Uterus (tissue), 4 donors: Measurements from ENCODE around the gene ADGRF1. TPM values are rescaled to one million over a fixed set of nuclear protein-coding genes. Genes with fewer than 3 reads are reported as not detected.
"Not testable (repeated sequence)": the region's sequence is repeated elsewhere in the genome, so short reads cannot be mapped to it uniquely, and the experiment has no call there.

Experiments
- DNase-seq, 2 donors: peaks; one replicate each; pipeline ENCODE4 v3.0.0-alpha.2; 2019 to 2020
- H3K27ac ChIP-seq, 2 donors: fragments of 200-600 bp; sonication (generic); 1 replicate in 1 of 2; 2 replicates in 1 of 2; pipeline ENCODE4 v1.5.1; 2016 to 2018
- H3K27me3 ChIP-seq, 2 donors: fragments of 200-600 bp; sonication (generic); one replicate each; pipeline ENCODE4 v1.5.1; 2018 to 2019; ENCODE audit warnings: control low read depth in 1 of 2
- H3K36me3 ChIP-seq, 2 donors: fragments of 200-600 bp; sonication (generic); one replicate each; pipeline ENCODE4 v1.5.1; 2019; ENCODE audit warnings: control low read depth in 1 of 2
- H3K4me1 ChIP-seq, 2 donors: fragments of 200-600 bp; sonication (generic); one replicate each; pipeline ENCODE4 v1.5.1; 2018 to 2019; ENCODE audit warnings: control low read depth in 1 of 2
- H3K4me3 ChIP-seq, 2 donors: fragments of 200-600 bp; sonication (generic); 1 replicate in 1 of 2; 2 replicates in 1 of 2; pipeline ENCODE4 v1.5.1; 2018 to 2019; ENCODE audit warnings: mild to moderate bottlenecking in 1 of 2
- H3K9me3 ChIP-seq, 2 donors: fragments of 200-600 bp; sonication (generic); one replicate each; pipeline ENCODE4 v1.5.1; 2019; ENCODE audit warnings: control low read depth in 1 of 2
- POLR2A ChIP-seq, 2 donors: fragments of 450-650 bp; IDR thresholded peaks; one replicate each; pipeline ENCODE4 v1.6.1; 2016; ENCODE audit warnings: antibody characterized with exemption in 2 of 2, mild to moderate bottlenecking in 1 of 2, moderate library complexity in 1 of 2
- intact Hi-C: fragments of 100-400 bp; cut with DNase I; formaldehyde crosslinking; loops from one replicate; pipeline ENCODE4 v1.15.1; 2023; ENCODE audit warnings: low total_unique reads
- total RNA-seq, 4 donors: library from RNA; depleted of rRNA in 3 of 4; stranded (reverse); fragments of >200 nt in 3 of 4; gene quantifications; one replicate each; pipeline versions ENCODE4 v1.1.0 to v1.2.4, GENCODE V29; 2014 to 2023
- TF ChIP-seq, protein P1 (sequence below), 4 experiments: fragments of 200-600 bp in 2 of 4; fragments of 450-650 bp in 2 of 4; sonication (generic) in 2 of 4; IDR thresholded peaks; one replicate each; pipeline ENCODE4 v1.5.1; 2016 to 2019; ENCODE audit warnings: antibody characterized with exemption in 4 of 4, mild to moderate bottlenecking in 2 of 4, moderate library complexity in 1 of 4
- donor health status: DM: yes; HTN: yes; CAD: no.

The ADGRF1 gene
- total RNA-seq, result under 1 TPM in 1 of 4 donors, not detected in 3; 0.35 TPM

DNA sequence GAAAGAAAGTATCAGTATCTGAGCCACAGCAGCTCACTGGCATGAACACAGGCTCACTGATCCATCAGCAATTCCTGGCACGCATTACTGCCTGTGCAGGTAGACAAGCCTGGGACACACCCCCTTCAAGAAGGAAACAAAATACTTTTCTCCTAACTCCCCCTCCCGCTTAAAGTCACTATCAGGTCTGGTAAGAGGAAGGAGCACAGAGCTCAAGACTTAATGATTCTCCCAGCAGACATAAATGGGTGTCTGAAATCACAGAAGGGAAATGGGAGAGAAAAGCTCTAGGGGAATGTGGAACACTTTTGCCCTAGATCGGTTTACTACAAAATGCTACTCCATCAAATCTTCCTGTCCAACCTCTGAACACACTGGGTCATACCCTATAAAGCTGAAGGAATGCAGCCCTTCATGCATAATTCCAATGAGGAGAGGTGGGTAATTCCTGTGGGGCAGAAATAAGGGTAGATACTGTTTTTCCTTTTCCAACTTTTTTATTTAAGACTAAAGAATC lies at the start of gene ADGRF1:
Gene ADGRF1, minus strand, starts transcription at position 58 of the 517 bp plus-strand sequence. CDS start 13,271 bp downstream, outside the sequence.
- intact Hi-C loops, result no loop called here
- no peaks in the 10 kb centered on the region for H3K27me3 ChIP-seq
- DNase-seq, result no peak
- TF ChIP-seq, protein P1, sequence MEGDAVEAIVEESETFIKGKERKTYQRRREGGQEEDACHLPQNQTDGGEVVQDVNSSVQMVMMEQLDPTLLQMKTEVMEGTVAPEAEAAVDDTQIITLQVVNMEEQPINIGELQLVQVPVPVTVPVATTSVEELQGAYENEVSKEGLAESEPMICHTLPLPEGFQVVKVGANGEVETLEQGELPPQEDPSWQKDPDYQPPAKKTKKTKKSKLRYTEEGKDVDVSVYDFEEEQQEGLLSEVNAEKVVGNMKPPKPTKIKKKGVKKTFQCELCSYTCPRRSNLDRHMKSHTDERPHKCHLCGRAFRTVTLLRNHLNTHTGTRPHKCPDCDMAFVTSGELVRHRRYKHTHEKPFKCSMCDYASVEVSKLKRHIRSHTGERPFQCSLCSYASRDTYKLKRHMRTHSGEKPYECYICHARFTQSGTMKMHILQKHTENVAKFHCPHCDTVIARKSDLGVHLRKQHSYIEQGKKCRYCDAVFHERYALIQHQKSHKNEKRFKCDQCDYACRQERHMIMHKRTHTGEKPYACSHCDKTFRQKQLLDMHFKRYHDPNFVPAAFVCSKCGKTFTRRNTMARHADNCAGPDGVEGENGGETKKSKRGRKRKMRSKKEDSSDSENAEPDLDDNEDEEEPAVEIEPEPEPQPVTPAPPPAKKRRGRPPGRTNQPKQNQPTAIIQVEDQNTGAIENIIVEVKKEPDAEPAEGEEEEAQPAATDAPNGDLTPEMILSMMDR (IDR thresholded peaks at IDR 0.05), result no peak
- no peak for TF ChIP-seq POLR2A (IDR thresholded peaks at IDR 0.05)
- no peaks in the 10 kb centered on the region for H3K4me1 ChIP-seq
- H3K9me3 ChIP-seq, result no peaks in the 10 kb centered on the region
- H3K36me3 ChIP-seq, result no peaks in the 10 kb centered on the region
- no peak within 1 kb of the TSS for H3K4me3 ChIP-seq
- no peak within 1 kb of the TSS for H3K27ac ChIP-seq

DNA sequence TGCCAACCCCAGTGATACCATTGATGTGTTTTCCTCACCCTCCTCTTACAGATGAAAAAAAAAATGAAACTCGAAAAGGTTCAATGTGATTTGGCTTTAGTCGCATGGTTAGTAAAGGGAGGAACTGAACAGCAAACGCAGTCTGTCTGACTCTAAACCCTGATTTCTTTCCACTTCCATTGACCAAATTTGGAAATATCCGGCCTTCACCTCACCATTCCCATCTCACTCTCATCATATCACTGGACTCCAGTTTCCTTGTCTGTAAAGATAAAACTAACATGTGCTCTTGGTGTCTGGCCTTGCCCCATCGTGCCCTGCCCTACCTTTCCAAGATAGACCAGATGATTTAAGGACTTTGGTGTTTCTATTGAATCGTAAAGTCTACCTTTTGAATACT lies 48.7 kb upstream of the ADGRF1 start:
- H3K4me3 ChIP-seq, result no peak overlapping the region
- TF ChIP-seq, protein P1 (IDR thresholded peaks at IDR 0.05), result no peak
- no peak for TF ChIP-seq POLR2A (IDR thresholded peaks at IDR 0.05)
- no peaks in the 10 kb centered on the region for H3K4me1 ChIP-seq
- intact Hi-C loops, result no loop called here
- H3K9me3 ChIP-seq, result no peaks in the 10 kb centered on the region
- H3K27me3 ChIP-seq, result no peaks in the 10 kb centered on the region
- no peak for DNase-seq
- peak overlapping the region; percentile 49 to 68 for H3K27ac ChIP-seq
- H3K36me3 ChIP-seq, result no peaks in the 10 kb centered on the region

DNA sequence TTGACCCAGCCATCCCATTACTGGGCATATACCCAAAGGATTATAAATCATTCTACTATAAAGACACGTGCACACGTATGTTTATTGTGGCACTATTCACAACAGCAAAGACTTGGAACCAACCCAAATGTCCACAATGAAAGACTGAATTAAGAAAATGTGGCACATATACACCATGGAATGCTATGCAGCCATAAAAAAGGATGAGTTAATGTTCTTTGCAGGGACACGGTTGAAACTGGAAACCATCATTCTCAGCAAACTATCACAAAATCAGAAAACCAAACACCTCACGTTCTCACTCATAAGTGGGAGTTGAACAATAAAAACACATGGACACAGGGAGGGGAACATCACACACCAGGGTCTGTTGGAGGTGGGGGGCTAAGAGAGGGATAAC lies 47.3 kb upstream of the ADGRF1 start:
- H3K4me1 ChIP-seq, DNase-seq, H3K9me3 ChIP-seq: not testable (repeated sequence)

DNA sequence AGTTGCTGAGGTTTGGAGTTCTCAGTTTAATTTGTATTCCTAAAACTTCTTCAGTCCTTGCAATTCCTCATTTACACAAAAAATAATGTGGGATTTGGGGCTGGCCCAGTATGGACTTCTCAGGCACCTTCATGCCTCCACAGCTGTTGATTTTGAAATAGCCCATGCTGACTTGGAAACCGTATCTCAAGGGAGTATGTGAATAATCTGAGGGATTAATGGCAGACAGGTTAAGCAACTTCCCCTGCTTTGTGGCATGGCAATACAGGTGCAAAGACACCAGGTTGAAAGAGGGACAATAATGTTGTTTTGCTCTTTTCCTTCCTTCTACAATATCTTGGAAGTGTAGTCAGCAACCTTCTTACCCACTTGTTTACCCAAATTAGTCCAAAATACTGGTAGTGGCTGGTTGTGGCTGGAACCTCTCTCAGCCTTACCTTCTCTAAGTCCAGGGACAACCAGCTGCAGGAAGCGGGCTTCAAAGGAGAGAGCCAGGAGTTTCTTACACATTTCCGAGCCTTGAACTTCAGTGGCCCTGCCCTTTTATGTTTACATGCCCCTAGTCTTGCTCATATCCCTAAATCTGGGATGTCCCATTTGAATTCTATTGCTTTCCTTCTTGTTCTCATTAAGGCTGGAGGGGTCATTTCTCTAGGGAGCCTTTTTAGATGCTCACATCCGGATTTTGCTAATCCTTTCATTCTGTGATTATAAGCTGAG lies 44.1 kb upstream of the ADGRF1 start:
- TF ChIP-seq POLR2A (IDR thresholded peaks at IDR 0.05), result no peak
- TF ChIP-seq, protein P1 (IDR thresholded peaks at IDR 0.05), result no peak
- no peaks in the 10 kb centered on the region for H3K36me3 ChIP-seq
- H3K9me3 ChIP-seq, result no peaks in the 10 kb centered on the region
- no peak for DNase-seq
- H3K27ac ChIP-seq, result no peak overlapping the region
- H3K27me3 ChIP-seq, result no peaks in the 10 kb centered on the region
- intact Hi-C loops, result no loop called here
- peaks cover 0 to 7% of the 10 kb centered on the region in 2 donors for H3K4me1 ChIP-seq
- H3K4me3 ChIP-seq, result no peak overlapping the region

More for the DNA sequence above, 47.3 kb upstream of the ADGRF1 start:
- peak overlapping the region; percentile 49 to 68 for H3K27ac ChIP-seq
- H3K4me3 ChIP-seq, intact Hi-C loops, H3K27me3 ChIP-seq, H3K36me3 ChIP-seq: not testable (repeated sequence)

DNA sequence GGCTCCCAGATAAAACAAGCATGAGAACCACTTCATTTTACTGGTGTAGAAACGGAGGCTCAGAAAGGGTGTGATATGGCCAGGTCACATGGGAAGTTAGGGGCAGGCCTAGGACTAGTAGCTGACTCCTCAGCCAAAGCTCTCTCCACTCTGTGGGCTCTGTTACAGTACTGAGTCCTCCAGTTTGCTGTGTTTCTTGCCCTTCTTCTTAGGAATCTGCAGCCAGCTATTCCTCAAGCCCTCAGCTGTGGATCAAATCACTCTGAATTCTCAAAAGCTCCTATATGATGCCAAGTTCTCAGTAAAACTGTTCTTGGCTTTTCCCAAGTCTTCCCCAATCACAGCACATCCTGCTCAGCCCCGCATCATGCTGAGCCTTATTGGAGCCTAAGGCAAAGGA lies 42.5 kb upstream of the ADGRF1 start:
- no peaks in the 10 kb centered on the region for H3K9me3 ChIP-seq
- no peak for DNase-seq
- intact Hi-C loops, result no loop called here
- no peaks in the 10 kb centered on the region for H3K36me3 ChIP-seq
- no peak overlapping the region for H3K4me3 ChIP-seq
- no peak for TF ChIP-seq POLR2A (IDR thresholded peaks at IDR 0.05)
- TF ChIP-seq, protein P1 (IDR thresholded peaks at IDR 0.05), result no peak
- peak overlapping the region; percentile 33 to 52 for H3K27ac ChIP-seq
- H3K4me1 ChIP-seq, result peaks cover 0 to 7% of the 10 kb centered on the region in 2 donors
- H3K27me3 ChIP-seq, result no peaks in the 10 kb centered on the region
